OCI-LY7 (cell line): Measurements from ENCODE around the gene HELB. TPM values are rescaled to one million over a fixed set of nuclear protein-coding genes. Genes with fewer than 3 reads are reported as not detected.

Source experiments
- BruUV-seq: library from RNA; stranded (reverse); fragments of 400-500 nt; replicated peaks from 2 replicates; lab custom pipeline; 2021; lab: Mats Ljungman, UMichigan
- CTCF ChIA-PET: fragments of 300-600 bp; sonication (Branson Sonifier 250); formaldehyde crosslinking; loops from one replicate; lab custom pipeline; 2022; ENCODE audit warnings: antibody characterized with exemption; ENCODE audit not compliant: unreplicated experiment; lab: Charles Lee
- POLR2A ChIA-PET: fragments of 300-600 bp; sonication (Branson Sonifier 250); formaldehyde crosslinking; loops from one replicate; lab custom pipeline; 2022; ENCODE audit warnings: antibody characterized with exemption; lab: Charles Lee
- DNase-seq: peaks from one replicate; pipeline ENCODE4 v3.0.0-alpha.2; 2015; ENCODE audit warnings: low spot score
- H2AFZ ChIP-seq: fragments of 200-600 bp; sonication (generic), shearing (Covaris generic); 2 replicates; pipeline ENCODE4 v1.6.1; 2014; ENCODE audit warnings: mild to moderate bottlenecking, antibody characterized with exemption, low read length, moderate library complexity
- H3K27ac ChIP-seq: fragments of 200-600 bp; sonication (generic); 2 replicates; pipeline ENCODE4 v1.5.1; 2014; ENCODE audit warnings: mixed run types, low read depth, mild to moderate bottlenecking, moderate library complexity, low read length, inconsistent platforms; ENCODE audit not compliant: poor library complexity, severe bottlenecking
- H3K36me3 ChIP-seq: fragments of 200-600 bp; sonication (generic); 2 replicates; pipeline ENCODE4 v1.6.1; 2014; ENCODE audit warnings: mild to moderate bottlenecking, antibody characterized with exemption, low read length, moderate library complexity, mixed read lengths; ENCODE audit not compliant: insufficient read depth
- H3K4me1 ChIP-seq: fragments of 200-600 bp; sonication (generic); 2 replicates; pipeline ENCODE4 v1.5.1; 2014; ENCODE audit warnings: mild to moderate bottlenecking, low read length; ENCODE audit not compliant: insufficient read depth, poor library complexity, severe bottlenecking
- H3K4me2 ChIP-seq: fragments of 200-600 bp; sonication (generic); 2 replicates; pipeline ENCODE4 v1.6.1; 2014; ENCODE audit warnings: mild to moderate bottlenecking, low read length
- H3K4me3 ChIP-seq: fragments of 200-600 bp; sonication (generic); 2 replicates; pipeline ENCODE4 v1.5.1; 2014; ENCODE audit warnings: mild to moderate bottlenecking, low read depth, low read length; ENCODE audit not compliant: poor library complexity, severe bottlenecking
- H3K79me2 ChIP-seq: fragments of 200-600 bp; sonication (generic); 2 replicates; pipeline ENCODE4 v1.6.1; 2016; ENCODE audit warnings: low read depth, mild to moderate bottlenecking, low read length, moderate library complexity, mixed read lengths; ENCODE audit not compliant: insufficient read depth
- H3K9me2 ChIP-seq: fragments of 200-600 bp; sonication (generic); 2 replicates; pipeline ENCODE4 v1.6.1; 2016; ENCODE audit warnings: mild to moderate bottlenecking, low read length, mixed read lengths; ENCODE audit not compliant: insufficient read depth
- H3K9me3 ChIP-seq: fragments of 200-600 bp; sonication (generic); 2 replicates; pipeline ENCODE4 v1.6.1; 2014; ENCODE audit warnings: mild to moderate bottlenecking, mixed run types, low read length, mixed read lengths
- H4K20me1 ChIP-seq: fragments of 200-600 bp; sonication (generic); 2 replicates; pipeline ENCODE4 v1.6.1; 2014; ENCODE audit warnings: mild to moderate bottlenecking, antibody characterized with exemption, low read length, moderate library complexity, mixed read lengths; ENCODE audit not compliant: insufficient read depth
- CTCF ChIP-seq: fragments of 200-600 bp; sonication (generic); conservative IDR thresholded peaks from 2 replicates; pipeline ENCODE4 v1.5.1; 2014; ENCODE audit warnings: mild to moderate bottlenecking, antibody characterized with exemption, low read length, moderate library complexity, mixed read lengths
- EZH2phosphoT487 ChIP-seq: fragments of 200-600 bp; sonication (generic); IDR thresholded peaks from 2 replicates; pipeline ENCODE4 v1.6.1; 2018; ENCODE audit warnings: low read depth, borderline replicate concordance, mild to moderate bottlenecking, mixed run types, antibody characterized with exemption, low read length, moderate library complexity, mixed read lengths
- intact Hi-C: fragments of 100-400 bp; cut with micrococcal nuclease; formaldehyde crosslinking; loops from one replicate; pipeline ENCODE4 v1.10.0; 2022; ENCODE audit not compliant: unreplicated experiment
- total RNA-seq, 2 experiments: library from RNA; depleted of rRNA in 1 of 2; stranded (reverse); fragments of >200 nt in 1 of 2; shearing (Covaris generic) in 1 of 2; gene quantifications; 2 replicates each; pipeline ENCODE4 v1.2.3, GENCODE V29; 2014 to 2022

HELB gene
- total RNA-seq, 2 experiments from 2014 or later, result 6.0 to 7.5 TPM

- Histone ChIP-seq H3K4me1 (peaks cover 21% of the 10 kb centered on the region), H2AFZ (no peak overlapping the region), H3K79me2 (no peaks in the 10 kb centered on the region), H3K9me3 (no peaks in the 10 kb centered on the region), H3K9me2 (no peaks in the 10 kb centered on the region), H3K27ac (no peak overlapping the region), H3K4me2 (no peak overlapping the region), H3K4me3 (no peak overlapping the region), H4K20me1 (no peaks in the 10 kb centered on the region), H3K36me3 (no peaks in the 10 kb centered on the region)
- ChIA-PET CTCF (no interaction called here), POLR2A (interaction anchor here (0.6 to 1.1 kb wide), 4 partner anchors 113 to 1518 kb away, joined by 3 to 6 read pairs (median 4); no protein-coding TSS in a partner anchor)
- TF ChIP-seq EZH2phosphoT487 (no peak), CTCF (no peak)
- intact Hi-C loops, result loop anchor here (5.0 to 10.0 kb wide), 2 partner anchors 132 to 435 kb away; no protein-coding TSS in a partner anchor
- no peak for DNase-seq
- BruUV-seq, result no TSS peak
Observed at GRCh38 chr12:66272650-66273049, 29.6 kb upstream of the HELB start.

GRCh38 chr12:66273147-66273546, 29.1 kb upstream of the HELB start:
- Histone ChIP-seq H3K36me3 (no peaks in the 10 kb centered on the region), H3K9me3 (no peaks in the 10 kb centered on the region), H3K79me2 (no peaks in the 10 kb centered on the region), H4K20me1 (no peaks in the 10 kb centered on the region), H2AFZ (no peak overlapping the region), H3K27ac (no peak overlapping the region), H3K4me3 (no peak overlapping the region), H3K4me1 (peaks cover 16% of the 10 kb centered on the region), H3K9me2 (no peaks in the 10 kb centered on the region), H3K4me2 (no peak overlapping the region)
- TF ChIP-seq EZH2phosphoT487 (no peak), CTCF (no peak)
- POLR2A ChIA-PET, result interaction anchor here (0.6 to 1.1 kb wide), 4 partner anchors 114 to 1519 kb away, joined by 3 to 6 read pairs (median 4); no protein-coding TSS in a partner anchor
- no TSS peak for BruUV-seq
- DNase-seq, result no peak
- intact Hi-C loops, result loop anchor here (5.0 to 10.0 kb wide), 2 partner anchors 132 to 434 kb away; no protein-coding TSS in a partner anchor
- CTCF ChIA-PET, result no interaction called here

GRCh38 chr12:66275040-66275439, 27.3 kb upstream of the HELB start:
- no peak overlapping the region for H3K4me2 ChIP-seq
- TF ChIP-seq EZH2phosphoT487 (no peak), CTCF (no peak)
- H3K4me1 ChIP-seq, result no peaks in the 10 kb centered on the region
- no peak overlapping the region for H3K4me3 ChIP-seq
- no peaks in the 10 kb centered on the region for H3K79me2 ChIP-seq
- BruUV-seq, result no TSS peak
- H3K27ac ChIP-seq, result no peak overlapping the region
- POLR2A ChIA-PET, result no interaction called here
- CTCF ChIA-PET, result no interaction called here
- H3K36me3 ChIP-seq, result no peaks in the 10 kb centered on the region
- no peaks in the 10 kb centered on the region for H3K9me2 ChIP-seq
- intact Hi-C loops, result loop anchor here (10.0 kb wide), 1 partner anchor 130 kb away; no protein-coding TSS in a partner anchor
- DNase-seq, result no peak
- H2AFZ ChIP-seq, result no peak overlapping the region
- no peaks in the 10 kb centered on the region for H4K20me1 ChIP-seq
- no peaks in the 10 kb centered on the region for H3K9me3 ChIP-seq
